Measurements from ENCODE around the gene TMEM213. TPM values are rescaled to one million over a fixed set of nuclear protein-coding genes. Genes with fewer than 3 reads are reported as not detected.

TMEM213 gene
- total and polyA plus RNA-seq, 9 of the 15 experiments (the other 6 are each of a cell fraction or from before 2014, with no cell fraction given), result not detected

DNA sequence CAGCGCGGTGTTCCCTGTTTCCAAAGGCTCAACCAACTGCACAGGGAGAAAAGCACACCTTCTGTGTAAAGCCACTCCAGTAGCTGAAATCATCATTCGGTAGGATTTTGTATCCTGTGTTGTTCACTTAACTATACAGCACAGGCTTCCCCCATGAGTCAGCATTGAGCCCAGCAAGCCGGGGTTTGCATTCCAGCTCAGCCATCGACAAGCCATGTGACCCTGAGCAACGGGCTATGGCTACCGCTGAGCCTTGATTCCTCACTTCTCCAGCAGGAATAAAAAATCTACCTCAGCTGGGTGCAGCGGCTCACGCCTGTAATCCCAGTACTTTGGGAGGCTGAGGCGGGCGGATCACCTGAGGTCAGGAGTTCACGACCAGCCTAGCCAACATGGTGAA lies 44.3 kb downstream of the TMEM213 start (continued):
- no peak for TF ChIP-seq BHLHE40 (IDR thresholded peaks at IDR 0.05; ENCODE audit: low read length)
- no peak for TF ChIP-seq TAL1 (IDR thresholded peaks at IDR 0.05)
- TF ChIP-seq, protein P1, sequence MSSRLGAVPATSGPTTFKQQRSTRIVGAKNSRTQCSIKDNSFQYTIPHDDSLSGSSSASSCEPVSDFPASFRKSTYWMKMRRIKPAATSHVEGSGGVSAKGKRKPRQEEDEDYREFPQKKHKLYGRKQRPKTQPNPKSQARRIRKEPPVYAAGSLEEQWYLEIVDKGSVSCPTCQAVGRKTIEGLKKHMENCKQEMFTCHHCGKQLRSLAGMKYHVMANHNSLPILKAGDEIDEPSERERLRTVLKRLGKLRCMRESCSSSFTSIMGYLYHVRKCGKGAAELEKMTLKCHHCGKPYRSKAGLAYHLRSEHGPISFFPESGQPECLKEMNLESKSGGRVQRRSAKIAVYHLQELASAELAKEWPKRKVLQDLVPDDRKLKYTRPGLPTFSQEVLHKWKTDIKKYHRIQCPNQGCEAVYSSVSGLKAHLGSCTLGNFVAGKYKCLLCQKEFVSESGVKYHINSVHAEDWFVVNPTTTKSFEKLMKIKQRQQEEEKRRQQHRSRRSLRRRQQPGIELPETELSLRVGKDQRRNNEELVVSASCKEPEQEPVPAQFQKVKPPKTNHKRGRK (tag; IDR thresholded peaks at IDR 0.05), result no peak
- TF ChIP-seq KHSRP (IDR thresholded peaks at IDR 0.05), result no peak
- TF ChIP-seq, protein P2, sequence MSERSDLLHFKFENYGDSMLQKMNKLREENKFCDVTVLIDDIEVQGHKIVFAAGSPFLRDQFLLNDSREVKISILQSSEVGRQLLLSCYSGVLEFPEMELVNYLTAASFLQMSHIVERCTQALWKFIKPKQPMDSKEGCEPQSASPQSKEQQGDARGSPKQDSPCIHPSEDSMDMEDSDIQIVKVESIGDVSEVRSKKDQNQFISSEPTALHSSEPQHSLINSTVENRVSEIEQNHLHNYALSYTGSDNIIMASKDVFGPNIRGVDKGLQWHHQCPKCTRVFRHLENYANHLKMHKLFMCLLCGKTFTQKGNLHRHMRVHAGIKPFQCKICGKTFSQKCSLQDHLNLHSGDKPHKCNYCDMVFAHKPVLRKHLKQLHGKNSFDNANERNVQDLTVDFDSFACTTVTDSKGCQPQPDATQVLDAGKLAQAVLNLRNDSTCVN (CRISPR knock-in tag; IDR thresholded peaks at IDR 0.05), result no peak
- no peak for TF ChIP-seq SLC30A9 (CRISPR knock-in tag; IDR thresholded peaks at IDR 0.05)
- no peak for TF ChIP-seq NR4A1 (CRISPR knock-in tag; IDR thresholded peaks at IDR 0.05)
- 0 out of 2 replicates have a peak, but pooled peaks have one; percentile 51 for TF ChIP-seq NR4A1 (tag; IDR thresholded peaks at IDR 0.05)
- no peak for TF ChIP-seq ID3 (CRISPR knock-in tag; IDR thresholded peaks at IDR 0.05)
- TF ChIP-seq ID3 (tag; IDR thresholded peaks at IDR 0.05), result no peak
- TF ChIP-seq MGA (IDR thresholded peaks at IDR 0.05), result peak; percentile 57
- no peak for TF ChIP-seq BRD9 (IDR thresholded peaks at IDR 0.05; ENCODE audit: low read depth, partially characterized antibody)
- TF ChIP-seq, protein P3, sequence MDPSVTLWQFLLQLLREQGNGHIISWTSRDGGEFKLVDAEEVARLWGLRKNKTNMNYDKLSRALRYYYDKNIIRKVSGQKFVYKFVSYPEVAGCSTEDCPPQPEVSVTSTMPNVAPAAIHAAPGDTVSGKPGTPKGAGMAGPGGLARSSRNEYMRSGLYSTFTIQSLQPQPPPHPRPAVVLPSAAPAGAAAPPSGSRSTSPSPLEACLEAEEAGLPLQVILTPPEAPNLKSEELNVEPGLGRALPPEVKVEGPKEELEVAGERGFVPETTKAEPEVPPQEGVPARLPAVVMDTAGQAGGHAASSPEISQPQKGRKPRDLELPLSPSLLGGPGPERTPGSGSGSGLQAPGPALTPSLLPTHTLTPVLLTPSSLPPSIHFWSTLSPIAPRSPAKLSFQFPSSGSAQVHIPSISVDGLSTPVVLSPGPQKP (CRISPR knock-in tag; IDR thresholded peaks at IDR 0.05), result no peak
- TF ChIP-seq ZNF766 (CRISPR knock-in tag; conservative IDR thresholded peaks at IDR 0.05), result no peak
